GM12874 (cell line): Measurements from ENCODE around the gene BCOR.

Source experiments
- CTCF ChIP-seq: IDR thresholded peaks from 2 replicates; pipeline ENCODE4 v1.5.1; 2011; ENCODE audit warnings: low read depth, mild to moderate bottlenecking, control low read depth, low read length, moderate library complexity; ENCODE audit not compliant: insufficient read depth

BCOR gene

GRCh38 chrX:40095583-40096394 lies 2.0 kb downstream of the BCOR start:
- TF ChIP-seq CTCF: no peak

- TF ChIP-seq CTCF: no peak
These were observed 2.7 kb downstream of the BCOR start for GRCh38 chrX:40094900-40095582.

GRCh38 chrX:40094041-40094899 lies 3.5 kb downstream of the BCOR start:
- TF ChIP-seq CTCF: no peak

- no peak for TF ChIP-seq CTCF
These were observed 4.2 kb downstream of the BCOR start for GRCh38 chrX:40093586-40093985.

- TF ChIP-seq CTCF: no peak
These were observed 4.8 kb downstream of the BCOR start for GRCh38 chrX:40092808-40093435.

- TF ChIP-seq CTCF: no peak
These were observed 5.9 kb downstream of the BCOR start for GRCh38 chrX:40091691-40092421.
